RWPE2 (cell line): ENCODE results near the gene PRKD2.
A peak's percentile ranks its signal among the peaks of the same experiment; 100 is the strongest.

ENCODE experiments used
- ATAC-seq: fragments of 200-7000 bp; cut with Tn5 transposase; 3 replicates; pipeline ENCODE4 v1.9.1; 2021; ENCODE audit warnings: low read depth
- DNase-seq: peaks from one replicate; pipeline ENCODE4 v3.0.0-alpha.2; 2020; ENCODE audit warnings: low spot score
- H3K27ac ChIP-seq: fragments of 450-650 bp; 2 replicates; pipeline ENCODE4 v1.5.1; 2017; ENCODE audit warnings: mild to moderate bottlenecking; ENCODE audit not compliant: poor library complexity, severe bottlenecking
- H3K27me3 ChIP-seq: fragments of 250-450 bp; sonication (Bioruptor Pico); 2 replicates; pipeline ENCODE4 v1.5.1; 2021; ENCODE audit warnings: mild to moderate bottlenecking, moderate library complexity; ENCODE audit not compliant: insufficient read depth, poor library complexity, severe bottlenecking
- H3K36me3 ChIP-seq: fragments of 250-450 bp; sonication (Bioruptor Pico); 2 replicates; pipeline ENCODE4 v1.5.1; 2020; ENCODE audit warnings: low read depth, mild to moderate bottlenecking, moderate library complexity
- H3K4me1 ChIP-seq: fragments of 250-450 bp; sonication (Bioruptor Pico); 2 replicates; pipeline ENCODE4 v1.5.1; 2021; ENCODE audit warnings: mild to moderate bottlenecking, moderate library complexity; ENCODE audit not compliant: insufficient read depth, poor library complexity, severe bottlenecking
- H3K4me3 ChIP-seq: fragments of 250-450 bp; sonication (Bioruptor Pico); 2 replicates; pipeline ENCODE4 v1.5.1; 2021; ENCODE audit warnings: mild to moderate bottlenecking, moderate library complexity; ENCODE audit not compliant: severe bottlenecking
- H3K9me3 ChIP-seq: fragments of 250-450 bp; sonication (Bioruptor Pico); 2 replicates; pipeline ENCODE4 v1.5.1; 2021; ENCODE audit warnings: mild to moderate bottlenecking, moderate library complexity; ENCODE audit not compliant: severe bottlenecking
- TF ChIP-seq, protein P1 (sequence below): fragments of 450-650 bp; IDR thresholded peaks from one replicate; pipeline ENCODE4 v1.5.1; 2017; ENCODE audit warnings: mild to moderate bottlenecking, moderate library complexity; ENCODE audit not compliant: poor library complexity, severe bottlenecking

Gene PRKD2

DNA sequence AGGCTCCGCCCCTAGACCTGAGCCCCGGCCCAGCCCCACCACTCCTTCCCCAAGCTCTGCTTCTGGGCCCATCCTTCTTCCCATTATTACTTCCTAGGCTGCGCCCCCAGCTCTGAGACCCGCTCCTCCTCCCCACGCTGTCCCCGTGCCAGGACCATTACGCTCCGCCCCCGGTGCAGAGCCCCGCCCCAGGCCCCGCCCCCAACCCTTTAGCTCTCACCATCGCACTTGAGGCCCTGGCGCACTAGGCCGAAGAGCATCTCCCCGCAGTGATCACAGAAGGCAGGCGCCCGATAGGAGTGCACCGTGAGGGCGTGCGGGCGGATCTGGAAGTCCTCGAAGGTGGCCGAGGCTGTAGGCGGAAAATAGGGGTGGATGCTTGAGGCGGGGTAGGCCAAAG, 6.2 kb downstream of the PRKD2 start:
- Histone ChIP-seq H3K9me3 (no peaks in the 10 kb centered on the region), H3K36me3 (peaks cover 37% of the 10 kb centered on the region)
- no peak for ATAC-seq

GRCh38 chr19:46704379-46705076, 12.4 kb downstream of the PRKD2 start:
- DNase-seq (no peak), ATAC-seq (peak; percentile 46)
- Histone ChIP-seq H3K4me3 (no peak overlapping the region), H3K4me1 (no peaks in the 10 kb centered on the region), H3K27ac (no peak overlapping the region), H3K27me3 (no peaks in the 10 kb centered on the region), H3K36me3 (peaks cover 62% of the 10 kb centered on the region), H3K9me3 (no peaks in the 10 kb centered on the region)
- TF ChIP-seq, protein P1, sequence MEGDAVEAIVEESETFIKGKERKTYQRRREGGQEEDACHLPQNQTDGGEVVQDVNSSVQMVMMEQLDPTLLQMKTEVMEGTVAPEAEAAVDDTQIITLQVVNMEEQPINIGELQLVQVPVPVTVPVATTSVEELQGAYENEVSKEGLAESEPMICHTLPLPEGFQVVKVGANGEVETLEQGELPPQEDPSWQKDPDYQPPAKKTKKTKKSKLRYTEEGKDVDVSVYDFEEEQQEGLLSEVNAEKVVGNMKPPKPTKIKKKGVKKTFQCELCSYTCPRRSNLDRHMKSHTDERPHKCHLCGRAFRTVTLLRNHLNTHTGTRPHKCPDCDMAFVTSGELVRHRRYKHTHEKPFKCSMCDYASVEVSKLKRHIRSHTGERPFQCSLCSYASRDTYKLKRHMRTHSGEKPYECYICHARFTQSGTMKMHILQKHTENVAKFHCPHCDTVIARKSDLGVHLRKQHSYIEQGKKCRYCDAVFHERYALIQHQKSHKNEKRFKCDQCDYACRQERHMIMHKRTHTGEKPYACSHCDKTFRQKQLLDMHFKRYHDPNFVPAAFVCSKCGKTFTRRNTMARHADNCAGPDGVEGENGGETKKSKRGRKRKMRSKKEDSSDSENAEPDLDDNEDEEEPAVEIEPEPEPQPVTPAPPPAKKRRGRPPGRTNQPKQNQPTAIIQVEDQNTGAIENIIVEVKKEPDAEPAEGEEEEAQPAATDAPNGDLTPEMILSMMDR, result peak; percentile 75

More for the DNA sequence above, 6.2 kb downstream of the PRKD2 start:
- peaks cover 6% of the 10 kb centered on the region for H3K4me1 ChIP-seq
- TF ChIP-seq, protein P1, result no peak
- no peak overlapping the region for H3K27ac ChIP-seq
- no peak overlapping the region for H3K4me3 ChIP-seq
- H3K27me3 ChIP-seq, result no peaks in the 10 kb centered on the region
- DNase-seq, result no peak

DNA sequence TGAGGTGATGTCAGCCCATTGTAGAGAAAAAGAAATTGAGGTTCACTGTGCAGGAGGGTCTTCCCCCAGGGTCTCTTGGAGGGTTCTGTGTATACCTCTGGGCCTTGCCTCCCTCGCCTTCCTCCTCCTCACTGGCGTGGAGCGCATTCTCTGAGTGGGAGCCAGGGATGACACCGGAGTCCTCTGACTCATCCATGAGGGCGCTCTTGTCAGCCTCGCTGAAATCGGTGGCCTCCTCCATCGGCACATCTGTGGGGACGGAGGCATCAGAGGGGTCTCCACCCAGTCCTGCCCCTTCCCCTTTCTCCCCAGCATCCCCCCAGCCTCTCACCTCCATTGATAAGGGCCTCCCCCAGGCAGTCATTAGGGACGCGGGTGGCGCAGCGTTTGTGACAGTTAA, 16.2 kb downstream of the PRKD2 start:
- no peak overlapping the region for H3K27ac ChIP-seq
- ATAC-seq (no peak), DNase-seq (no peak)
- H3K4me3 ChIP-seq, result no peak overlapping the region
- TF ChIP-seq, protein P1, result no peak
- no peaks in the 10 kb centered on the region for H3K9me3 ChIP-seq
- no peaks in the 10 kb centered on the region for H3K4me1 ChIP-seq
- peaks cover 83% of the 10 kb centered on the region for H3K36me3 ChIP-seq
- no peaks in the 10 kb centered on the region for H3K27me3 ChIP-seq

- no peaks in the 10 kb centered on the region for H3K4me1 ChIP-seq
- H3K27ac ChIP-seq, result no peak overlapping the region
- H3K36me3 ChIP-seq, result peaks cover 94% of the 10 kb centered on the region
- TF ChIP-seq, protein P1, result no peak
- no peaks in the 10 kb centered on the region for H3K27me3 ChIP-seq
- H3K4me3 ChIP-seq, result no peak overlapping the region
- H3K9me3 ChIP-seq, result no peaks in the 10 kb centered on the region
- DNase-seq, result no peak
- no peak for ATAC-seq
These were observed 18.3 kb downstream of the PRKD2 start for GRCh38 chr19:46698395-46699321.
